Esophagus muscularis mucosa (tissue), 4 donors: ENCODE data around the gene LYPD4. TPM values are rescaled to one million over a fixed set of nuclear protein-coding genes. Genes with fewer than 3 reads are reported as not detected.

Experiments used
- DNase-seq: peaks from one replicate; pipeline ENCODE4 v3.0.0-alpha.2; 2017; ENCODE audit errors: extremely low spot score
- H3K27ac ChIP-seq, 4 donors: fragments of 200-600 bp; sonication (generic); replicated peaks in 1 of 4; 1 replicate in 3 of 4; 2 replicates in 1 of 4; pipeline ENCODE4 v1.5.1; 2016 to 2019; ENCODE audit warnings: mild to moderate bottlenecking in 1 of 4
- H3K27me3 ChIP-seq, 4 donors: fragments of 200-600 bp; sonication (generic); one replicate each; pipeline versions ENCODE4 v1.5.1 to v1.6.0; 2016 to 2019
- H3K36me3 ChIP-seq, 4 donors: fragments of 200-600 bp; sonication (generic); one replicate each; pipeline ENCODE4 v1.5.1; 2016 to 2019
- H3K4me1 ChIP-seq, 4 donors: fragments of 200-600 bp; sonication (generic); one replicate each; pipeline ENCODE4 v1.5.1; 2016 to 2019
- H3K4me3 ChIP-seq, 4 donors: fragments of 200-600 bp; sonication (generic); 1 replicate in 2 of 4; 2 replicates in 2 of 4; pipeline ENCODE4 v1.5.1; 2016 to 2019; ENCODE audit warnings: mild to moderate bottlenecking in 4 of 4, moderate library complexity in 1 of 4
- H3K9me3 ChIP-seq, 4 donors: fragments of 200-600 bp; sonication (generic); 1 replicate in 3 of 4; 2 replicates in 1 of 4; pipeline ENCODE4 v1.5.1; 2016 to 2019
- EP300 ChIP-seq: sonication (generic); formaldehyde crosslinking; IDR thresholded peaks from one replicate; pipeline ENCODE4 v1.6.1; 2017; ENCODE audit warnings: antibody characterized with exemption
- POLR2A ChIP-seq: fragments of 450-650 bp; IDR thresholded peaks from one replicate; pipeline ENCODE4 v1.6.1; 2017; ENCODE audit warnings: antibody characterized with exemption, moderate library complexity, mild to moderate bottlenecking, low read depth
- POLR2AphosphoS5 ChIP-seq, 2 donors: sonication (generic); formaldehyde crosslinking; IDR thresholded peaks; one replicate each; pipeline ENCODE4 v1.6.1; 2017; ENCODE audit warnings: antibody characterized with exemption in 2 of 2
- WGBS: methylation state at CpG from one replicate; pipeline ENCODE4 v1.1.5; 2018; 5-methylcytosine and 5-hydroxymethylcytosine counted together
- intact Hi-C: fragments of 100-400 bp; cut with DNase I; formaldehyde crosslinking; loops from one replicate; pipeline ENCODE4 v1.15.1; 2023
- total RNA-seq, 4 donors: library from RNA; depleted of rRNA; stranded (reverse); fragments of >200 nt; gene quantifications; one replicate each; pipeline versions ENCODE4 v1.1.0 to v1.2.1, GENCODE V29; 2016
- TF ChIP-seq, protein P1 (sequence below), 3 experiments: fragments of 200-600 bp in 2 of 3; fragments of 450-650 bp in 1 of 3; sonication (generic) in 2 of 3; IDR thresholded peaks; one replicate each; pipeline ENCODE4 v1.5.1; 2017 to 2019; ENCODE audit warnings: antibody characterized with exemption in 3 of 3, mild to moderate bottlenecking in 2 of 3, moderate library complexity in 1 of 3

Gene LYPD4
- total RNA-seq, 4 donors from 2014 or later = not detected

DNA sequence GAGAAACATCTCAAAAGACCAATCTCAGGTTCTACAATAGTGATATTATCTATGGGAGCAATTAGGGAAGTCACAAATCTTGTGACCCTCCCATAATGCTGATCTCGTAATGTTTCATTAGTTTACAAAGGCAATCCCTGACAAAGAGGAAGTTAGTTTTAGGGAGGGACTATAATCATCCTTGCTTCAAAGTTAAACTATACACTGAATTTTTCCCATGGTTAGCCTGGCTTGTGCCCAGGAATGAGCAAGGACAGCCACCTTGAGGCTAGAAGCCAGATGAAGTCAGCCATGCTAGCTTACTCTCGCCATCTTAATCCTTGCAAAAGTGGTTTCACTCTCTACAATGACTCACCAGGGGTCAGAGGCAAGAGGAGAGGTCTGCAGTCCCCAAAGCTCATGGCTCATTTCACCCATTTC lies 42.7 kb downstream of the LYPD4 start:
- intact Hi-C loops = no loop called here
- Histone ChIP-seq H3K27me3 (no peaks in the 10 kb centered on the region), H3K27ac (peak overlapping the region in 1 of 4 donors; percentile 6), H3K9me3 (no peaks in the 10 kb centered on the region), H3K4me1 (peaks cover 0 to 7% (median 6%) of the 10 kb centered on the region in 4 donors), H3K4me3 (no peak overlapping the region), H3K36me3 (no peaks in the 10 kb centered on the region)
- 50% methylated on average over 2 of the region's 2 CpGs for WGBS
- TF ChIP-seq POLR2A (no peak), EP300 (no peak)
- no peak for DNase-seq

GRCh38 chr19:41801031-41801430 lies 43.5 kb downstream of the LYPD4 start:
- H3K9me3 ChIP-seq = no peaks in the 10 kb centered on the region
- H3K27me3 ChIP-seq = no peaks in the 10 kb centered on the region
- 77% methylated on average over 3 of the region's 4 CpGs for WGBS
- no peak overlapping the region for H3K4me3 ChIP-seq
- no peaks in the 10 kb centered on the region for H3K36me3 ChIP-seq
- H3K27ac ChIP-seq = peak overlapping the region in 1 of 4 donors; percentile 6
- H3K4me1 ChIP-seq = peaks cover 0 to 7% (median 6%) of the 10 kb centered on the region in 4 donors
- TF ChIP-seq POLR2A (no peak), EP300 (no peak), POLR2AphosphoS5 (IDR thresholded peaks at IDR 0.05) (no peak)
- TF ChIP-seq, protein P1, sequence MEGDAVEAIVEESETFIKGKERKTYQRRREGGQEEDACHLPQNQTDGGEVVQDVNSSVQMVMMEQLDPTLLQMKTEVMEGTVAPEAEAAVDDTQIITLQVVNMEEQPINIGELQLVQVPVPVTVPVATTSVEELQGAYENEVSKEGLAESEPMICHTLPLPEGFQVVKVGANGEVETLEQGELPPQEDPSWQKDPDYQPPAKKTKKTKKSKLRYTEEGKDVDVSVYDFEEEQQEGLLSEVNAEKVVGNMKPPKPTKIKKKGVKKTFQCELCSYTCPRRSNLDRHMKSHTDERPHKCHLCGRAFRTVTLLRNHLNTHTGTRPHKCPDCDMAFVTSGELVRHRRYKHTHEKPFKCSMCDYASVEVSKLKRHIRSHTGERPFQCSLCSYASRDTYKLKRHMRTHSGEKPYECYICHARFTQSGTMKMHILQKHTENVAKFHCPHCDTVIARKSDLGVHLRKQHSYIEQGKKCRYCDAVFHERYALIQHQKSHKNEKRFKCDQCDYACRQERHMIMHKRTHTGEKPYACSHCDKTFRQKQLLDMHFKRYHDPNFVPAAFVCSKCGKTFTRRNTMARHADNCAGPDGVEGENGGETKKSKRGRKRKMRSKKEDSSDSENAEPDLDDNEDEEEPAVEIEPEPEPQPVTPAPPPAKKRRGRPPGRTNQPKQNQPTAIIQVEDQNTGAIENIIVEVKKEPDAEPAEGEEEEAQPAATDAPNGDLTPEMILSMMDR (IDR thresholded peaks at IDR 0.05) = no peak
- intact Hi-C loops = no loop called here
- DNase-seq = no peak

DNA sequence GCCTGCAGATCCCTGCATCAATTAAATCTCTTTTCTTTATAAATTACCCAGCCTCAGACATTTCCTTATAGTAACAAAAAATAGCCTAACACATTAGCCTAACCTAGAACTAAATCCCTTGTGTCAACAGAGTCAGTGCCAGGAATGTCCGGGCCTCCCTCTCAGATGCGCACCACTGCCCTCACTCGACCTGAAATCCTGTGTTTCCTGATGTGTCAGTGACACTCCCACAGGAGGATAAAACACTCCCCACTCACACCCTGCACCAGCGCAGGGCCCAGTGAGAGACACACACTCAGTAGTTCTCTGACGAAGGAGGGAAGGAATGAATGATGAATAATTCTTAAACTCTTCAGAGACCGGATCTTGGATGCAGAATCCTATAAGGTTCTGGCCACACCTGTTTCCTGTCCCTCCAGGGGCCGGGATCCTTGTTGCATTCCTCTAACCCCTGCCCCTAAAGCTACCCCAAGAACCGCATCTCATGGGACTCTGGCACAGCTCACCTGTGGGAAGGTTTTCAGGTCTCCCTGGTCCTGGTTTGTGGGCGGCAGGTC lies 45.0 kb downstream of the LYPD4 start:
- no peak for TF ChIP-seq EP300
- TF ChIP-seq POLR2A = no peak
- no peak for TF ChIP-seq POLR2AphosphoS5 (IDR thresholded peaks at IDR 0.05)
- TF ChIP-seq, protein P1 (IDR thresholded peaks at IDR 0.05) = no peak
- H3K27ac ChIP-seq = no peak overlapping the region

DNA sequence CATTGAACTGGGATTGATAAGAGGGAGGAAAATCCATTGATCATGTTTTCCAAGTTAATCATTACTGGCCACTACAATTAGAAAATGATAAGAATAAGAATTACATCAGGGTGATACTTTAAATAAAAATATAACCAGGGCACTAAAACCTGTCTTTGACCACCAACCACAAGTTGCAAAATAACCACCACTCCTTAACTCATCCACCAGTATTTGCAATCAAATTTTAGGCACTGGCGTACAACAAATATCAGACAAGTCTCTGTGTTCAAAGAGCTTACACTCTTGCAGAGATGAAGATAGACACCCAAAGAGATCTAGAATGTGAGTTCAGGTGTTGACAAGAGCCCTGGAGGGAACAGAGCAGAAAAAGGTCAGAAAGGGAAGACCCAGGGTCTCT lies 47.6 kb downstream of the LYPD4 start:
- WGBS = 90% methylated on average over 1 of the region's 1 CpG
- no peak overlapping the region for H3K27ac ChIP-seq
- H3K4me3 ChIP-seq = no peak overlapping the region
- peaks cover 0 to 7% (median 6%) of the 10 kb centered on the region in 4 donors for H3K4me1 ChIP-seq
- DNase-seq = no peak
- intact Hi-C loops = no loop called here
- TF ChIP-seq POLR2AphosphoS5 (IDR thresholded peaks at IDR 0.05) (no peak), EP300 (no peak), POLR2A (no peak)
- TF ChIP-seq, protein P1 (IDR thresholded peaks at IDR 0.05) = no peak
- no peaks in the 10 kb centered on the region for H3K9me3 ChIP-seq
- no peaks in the 10 kb centered on the region for H3K36me3 ChIP-seq
- peaks cover 0 to 30% (median 0%) of the 10 kb centered on the region in 4 donors for H3K27me3 ChIP-seq

More for the DNA sequence above, 45.0 kb downstream of the LYPD4 start:
- WGBS = 52% methylated on average over 9 of the region's 9 CpGs
- H3K4me3 ChIP-seq = no peak overlapping the region
- no peaks in the 10 kb centered on the region for H3K36me3 ChIP-seq
- no peak for DNase-seq
- H3K4me1 ChIP-seq = peaks cover 0 to 7% (median 6%) of the 10 kb centered on the region in 4 donors
- peaks cover 0 to 6% (median 0%) of the 10 kb centered on the region in 4 donors for H3K27me3 ChIP-seq
- H3K9me3 ChIP-seq = no peaks in the 10 kb centered on the region
- intact Hi-C loops = no loop called here

DNA sequence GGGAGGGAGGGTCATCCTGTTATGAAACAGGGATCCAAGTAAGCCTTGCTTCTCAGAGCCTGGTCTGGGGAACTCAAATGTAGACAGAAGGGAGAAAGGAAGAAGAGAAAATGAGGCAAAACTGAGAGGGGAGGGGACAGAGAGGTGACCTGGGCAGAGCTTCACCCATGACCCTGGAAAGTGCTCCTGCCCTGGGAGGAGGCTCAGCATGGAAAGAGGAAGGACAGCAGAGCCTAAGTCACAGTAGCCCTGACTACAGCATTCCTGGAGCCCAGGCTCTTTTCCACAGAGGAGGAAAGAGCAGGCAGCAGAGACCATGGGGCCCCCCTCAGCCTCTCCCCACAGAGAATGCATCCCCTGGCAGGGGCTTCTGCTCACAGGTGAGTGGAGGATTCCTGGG lies 48.1 kb downstream of the LYPD4 start, which contains the start of gene CEACAM3:
CEACAM3 (plus strand) TSS at position 226 of the 400 bp plus-strand sequence; CDS start at position 317, 91 bp downstream.
- peaks cover 0 to 35% (median 0%) of the 10 kb centered on the region in 4 donors for H3K27me3 ChIP-seq
- no peak within 1 kb of the TSS for H3K4me3 ChIP-seq
- H3K27ac ChIP-seq = no peak within 1 kb of the TSS
- H3K36me3 ChIP-seq = no peaks in the 10 kb centered on the region
- TF ChIP-seq, protein P1 (IDR thresholded peaks at IDR 0.05) = no peak
- no peak for TF ChIP-seq POLR2AphosphoS5 (IDR thresholded peaks at IDR 0.05)
- intact Hi-C loops = no loop called here
- no peak for DNase-seq
- H3K4me1 ChIP-seq = peaks cover 0 to 7% (median 6%) of the 10 kb centered on the region in 4 donors
- no peaks in the 10 kb centered on the region for H3K9me3 ChIP-seq
